ENCODE measurements around the gene RPL3. TPM values are rescaled to one million over a fixed set of nuclear protein-coding genes. Genes with fewer than 3 reads are reported as not detected.

RPL3 gene
- total and polyA plus RNA-seq, 2 donors (not counting 1 experiment from before 2014, with no cell fraction given): 2,627 to 2,862 TPM

DNA sequence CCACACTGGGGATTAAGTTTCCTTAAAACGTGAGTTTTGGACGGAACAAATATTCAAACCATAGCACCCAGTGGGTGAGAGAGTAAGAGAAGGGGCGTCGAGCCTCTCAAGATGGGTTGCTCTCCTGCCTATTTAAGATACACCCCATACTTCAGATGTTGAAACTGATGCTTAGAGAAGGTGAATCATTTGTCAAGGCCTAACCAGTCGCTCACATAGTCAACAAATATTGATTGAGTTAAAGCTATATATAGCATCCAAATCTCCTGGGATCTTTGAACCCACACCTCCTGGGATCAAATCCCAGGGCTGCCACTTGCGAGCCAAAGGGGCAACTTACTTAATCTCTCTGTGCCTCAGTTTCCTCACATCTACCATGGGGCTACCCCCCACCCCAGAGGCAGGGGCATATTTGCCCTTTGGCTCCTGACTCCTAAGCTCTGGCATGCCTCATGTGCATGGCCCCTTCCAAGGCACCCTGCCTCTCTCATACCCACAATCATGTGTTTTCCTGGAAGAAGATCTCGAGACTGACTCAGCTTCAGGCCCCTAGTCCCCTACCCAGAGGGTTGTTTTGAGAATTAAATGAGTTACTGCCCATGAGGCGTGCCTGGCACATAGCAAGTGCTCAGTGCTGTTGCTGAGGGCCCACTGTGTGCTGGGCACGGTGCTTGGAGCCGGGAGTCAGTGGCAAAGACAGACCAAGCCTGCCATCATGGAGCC is 55.6 kb downstream of the RPL3 start:
- no peak for DNase-seq (ENCODE audit: low read depth in 2 of 2)
- H4K20me1 ChIP-seq (ENCODE audit: control insufficient read depth, extremely low read depth, insufficient read depth, low read length): no peaks in the 10 kb centered on the region
- H3K4me3 ChIP-seq (replicated peaks in 1 of 4; ENCODE audit: control extremely low read depth in 1 of 4, insufficient read depth in 1 of 4, low read depth in 3 of 4, low read length in 4 of 4): no peak overlapping the region
- no peak overlapping the region for H3K9ac ChIP-seq (ENCODE audit: insufficient read depth, low read length)
- H3K36me3 ChIP-seq (ENCODE audit: control insufficient read depth, insufficient read depth, low read length): no peaks in the 10 kb centered on the region
- H3K4me2 ChIP-seq (ENCODE audit: extremely low read depth, insufficient read depth, low read length): no peak overlapping the region
- TF ChIP-seq, protein P1, sequence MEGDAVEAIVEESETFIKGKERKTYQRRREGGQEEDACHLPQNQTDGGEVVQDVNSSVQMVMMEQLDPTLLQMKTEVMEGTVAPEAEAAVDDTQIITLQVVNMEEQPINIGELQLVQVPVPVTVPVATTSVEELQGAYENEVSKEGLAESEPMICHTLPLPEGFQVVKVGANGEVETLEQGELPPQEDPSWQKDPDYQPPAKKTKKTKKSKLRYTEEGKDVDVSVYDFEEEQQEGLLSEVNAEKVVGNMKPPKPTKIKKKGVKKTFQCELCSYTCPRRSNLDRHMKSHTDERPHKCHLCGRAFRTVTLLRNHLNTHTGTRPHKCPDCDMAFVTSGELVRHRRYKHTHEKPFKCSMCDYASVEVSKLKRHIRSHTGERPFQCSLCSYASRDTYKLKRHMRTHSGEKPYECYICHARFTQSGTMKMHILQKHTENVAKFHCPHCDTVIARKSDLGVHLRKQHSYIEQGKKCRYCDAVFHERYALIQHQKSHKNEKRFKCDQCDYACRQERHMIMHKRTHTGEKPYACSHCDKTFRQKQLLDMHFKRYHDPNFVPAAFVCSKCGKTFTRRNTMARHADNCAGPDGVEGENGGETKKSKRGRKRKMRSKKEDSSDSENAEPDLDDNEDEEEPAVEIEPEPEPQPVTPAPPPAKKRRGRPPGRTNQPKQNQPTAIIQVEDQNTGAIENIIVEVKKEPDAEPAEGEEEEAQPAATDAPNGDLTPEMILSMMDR (conservative IDR thresholded peaks at IDR 0.05 in 1 of 2, IDR thresholded peaks at IDR 0.05 in 1 of 2; ENCODE audit: low read depth in 1 of 2, low read length in 2 of 2): no peak
- no peak for TF ChIP-seq EZH2 (IDR thresholded peaks at IDR 0.05; ENCODE audit: low read length, missing control alignments)
- H3K9me3 ChIP-seq (ENCODE audit: control insufficient read depth, insufficient read depth, low read depth, low read length): no peaks in the 10 kb centered on the region
- H3K4me1 ChIP-seq (ENCODE audit: control insufficient read depth, extremely low read depth, insufficient read depth, low read length): no peaks in the 10 kb centered on the region
- no peaks in the 10 kb centered on the region for H3K79me2 ChIP-seq (ENCODE audit: control insufficient read depth, insufficient read depth, low read length)
- H3K27ac ChIP-seq (ENCODE audit: insufficient read depth, low read length): no peak overlapping the region
- H3K27me3 ChIP-seq (ENCODE audit: control insufficient read depth, insufficient read depth, low read length): no peaks in the 10 kb centered on the region
- H2AFZ ChIP-seq (ENCODE audit: low read length): no peak overlapping the region

Other genes with a start within 250 kb of the RPL3 start
- gene APOBEC3G, start 242.3 kb downstream of the RPL3 start, total RNA-seq: 21.8 and 22.1 TPM in 2 replicates
- 11.0 and 14.3 TPM in 2 replicates for gene APOBEC3G, start 242.3 kb downstream of the RPL3 start, polyA plus RNA-seq
- 0.26 and 1.3 TPM in 2 replicates for gene APOBEC3H, start 222.4 kb downstream of the RPL3 start, total RNA-seq
- 0.20 TPM in 1 of 2 replicates, not detected in the other for gene APOBEC3H, start 222.4 kb downstream of the RPL3 start, polyA plus RNA-seq
- gene CBX7, start 166.9 kb downstream of the RPL3 start, total RNA-seq: 8.7 and 14.7 TPM in 2 replicates
- gene CBX7, start 166.9 kb downstream of the RPL3 start, polyA plus RNA-seq: 2.8 TPM in 2 replicates
- under 0.01 TPM in 1 of 2 replicates, not detected in the other for gene PDGFB, start 74.6 kb downstream of the RPL3 start, total RNA-seq
- gene PDGFB, start 74.6 kb downstream of the RPL3 start, polyA plus RNA-seq: 0.03 and 0.50 TPM in 2 replicates
- gene SYNGR1, start 30.4 kb upstream of the RPL3 start, total RNA-seq: 7.7 and 13.0 TPM in 2 replicates
- gene SYNGR1, start 30.4 kb upstream of the RPL3 start, polyA plus RNA-seq: 12.9 and 13.5 TPM in 2 replicates
- gene TAB1, start 80.2 kb upstream of the RPL3 start, total RNA-seq: 13.1 and 15.7 TPM in 2 replicates
- 13.1 and 14.2 TPM in 2 replicates for gene TAB1, start 80.2 kb upstream of the RPL3 start, polyA plus RNA-seq
- gene MGAT3, start 137.4 kb upstream of the RPL3 start, total RNA-seq: not detected in 2 replicates
- gene MGAT3, start 137.4 kb upstream of the RPL3 start, polyA plus RNA-seq: 0.09 TPM in 1 of 2 replicates, not detected in the other
- gene MIEF1, start 182.7 kb upstream of the RPL3 start, total RNA-seq: 16.4 and 19.0 TPM in 2 replicates
- 16.8 and 20.9 TPM in 2 replicates for gene MIEF1, start 182.7 kb upstream of the RPL3 start, polyA plus RNA-seq
- 555 and 646 TPM in 2 replicates for gene ATF4, start 200.9 kb upstream of the RPL3 start, total RNA-seq
- 412 and 546 TPM in 2 replicates for gene ATF4, start 200.9 kb upstream of the RPL3 start, polyA plus RNA-seq
- gene RPS19BP1, start 213.1 kb upstream of the RPL3 start, total RNA-seq: 42.9 and 44.3 TPM in 2 replicates
- gene RPS19BP1, start 213.1 kb upstream of the RPL3 start, polyA plus RNA-seq: 41.6 and 49.3 TPM in 2 replicates

Data from fibroblast of lung (primary cell).